Activated CD8-positive, alpha-beta T cell treated with anti-CD3 and anti-CD28 coated beads for 36 hours (primary cell): ENCODE results near the gene FAM76B. TPM values are rescaled to one million over a fixed set of nuclear protein-coding genes. Genes with fewer than 3 reads are reported as not detected.

ENCODE experiments used
- ATAC-seq: fragments of 200-7000 bp; cut with Tn5 transposase; one replicate; pipeline ENCODE4 v1.10.0; 2021; ENCODE audit warnings: mild to moderate bottlenecking, moderate library complexity
- CTCF ChIA-PET: fragments of 350-600 bp; sonication (Branson Sonifier 250); formaldehyde crosslinking; loops from one replicate; lab custom pipeline; 2021; ENCODE audit warnings: antibody characterized with exemption; lab: Charles Lee
- POLR2A ChIA-PET: fragments of 350-600 bp; sonication (Branson Sonifier 250); formaldehyde crosslinking; loops from one replicate; lab custom pipeline; 2021; ENCODE audit warnings: antibody characterized with exemption; lab: Charles Lee
- DNase-seq: peaks from one replicate; pipeline ENCODE4 v3.0.0-alpha.2; 2020
- H3K27ac Mint-ChIP-seq: one replicate; pipeline ENCODE4 v1.8.0; 2021; ENCODE audit warnings: mild to moderate bottlenecking, mixed read lengths
- H3K27me3 Mint-ChIP-seq: one replicate; pipeline ENCODE4 v1.8.0; 2021; ENCODE audit warnings: mixed read lengths
- H3K36me3 Mint-ChIP-seq: one replicate; pipeline ENCODE4 v1.8.0; 2021; ENCODE audit warnings: low read depth, mixed read lengths
- H3K4me1 Mint-ChIP-seq: one replicate; pipeline ENCODE4 v1.8.0; 2021; ENCODE audit warnings: low read depth, mixed read lengths
- H3K4me3 Mint-ChIP-seq: one replicate; pipeline ENCODE4 v1.8.0; 2021; ENCODE audit warnings: mild to moderate bottlenecking, moderate library complexity, mixed read lengths
- H3K9me3 Mint-ChIP-seq: one replicate; pipeline ENCODE4 v1.8.0; 2021; ENCODE audit warnings: mixed read lengths
- CTCF ChIP-seq: fragments of 200-600 bp; IDR thresholded peaks from one replicate; pipeline ENCODE4 v1.8.0; 2022; ENCODE audit warnings: antibody characterized with exemption, mild to moderate bottlenecking
- intact Hi-C: fragments of 100-400 bp; cut with micrococcal nuclease; formaldehyde crosslinking; loops from one replicate; pipeline ENCODE4 v1.10.0; 2022
- total RNA-seq, 2 experiments: library from RNA; stranded (reverse); gene quantifications; one replicate each; pipeline ENCODE4 v1.2.3, GENCODE V29; 2021

The FAM76B gene
- total RNA-seq, 2 experiments from 2014 or later, result 45.3 to 46.0 TPM

- intact Hi-C loops, result no loop called here
- ChIA-PET CTCF (interaction anchor here (1.4 to 1.9 kb wide), 2 partner anchors 29 to 582 kb away, joined by 3 to 7 read pairs; no protein-coding TSS in a partner anchor), POLR2A (interaction anchor here (0.9 to 1.0 kb wide), 2 partner anchors 19 to 579 kb away, joined by 3 read pairs; no protein-coding TSS in a partner anchor)
- Mint-ChIP-seq H3K4me1 (peaks cover 6% of the 10 kb centered on the region), H3K9me3 (no peaks in the 10 kb centered on the region), H3K36me3 (no peaks in the 10 kb centered on the region), H3K27me3 (peaks cover 12% of the 10 kb centered on the region), H3K4me3 (no peak overlapping the region), H3K27ac (no peak overlapping the region)
- DNase-seq (no peak), ATAC-seq (no peak)
- TF ChIP-seq CTCF, result no peak
Measured at GRCh38 chr11:95734009-95734572, 55.5 kb downstream of the FAM76B start.

DNA sequence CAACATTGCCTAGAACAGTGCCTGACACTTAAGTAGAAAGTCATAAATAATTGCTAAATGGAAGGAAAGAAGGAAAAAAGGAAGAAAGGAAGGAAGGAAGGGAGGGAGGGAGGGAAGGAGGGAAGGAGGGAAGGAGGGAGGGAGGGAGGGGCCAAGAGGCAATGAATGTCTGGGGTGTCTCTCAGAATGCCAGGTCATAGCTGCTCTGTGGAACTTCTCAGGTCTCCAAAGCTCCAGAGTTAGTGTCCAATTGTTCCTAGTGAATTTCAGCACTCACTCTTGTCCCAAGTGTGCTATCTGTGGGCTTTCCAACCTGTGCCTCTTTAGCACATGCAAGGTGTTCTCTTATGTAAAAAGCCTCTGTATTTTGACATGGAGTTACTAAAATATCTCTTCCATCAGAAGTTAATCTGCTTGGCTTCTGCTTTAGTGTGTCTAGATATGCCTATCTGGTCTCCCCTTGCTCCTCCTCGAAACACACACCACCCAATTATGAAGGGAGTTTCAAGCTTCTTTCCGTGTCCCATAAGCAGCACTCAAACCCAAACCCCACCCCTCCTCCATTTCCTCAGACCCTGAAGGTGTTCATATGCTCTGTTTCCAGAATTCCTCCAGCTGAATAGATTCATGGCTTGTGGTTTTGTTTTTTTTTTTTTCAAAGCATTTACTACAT lies 56.5 kb downstream of the FAM76B start:
- intact Hi-C loops, result no loop called here
- no peaks in the 10 kb centered on the region for H3K9me3 Mint-ChIP-seq
- H3K4me1 Mint-ChIP-seq, result peaks cover 6% of the 10 kb centered on the region
- no peak overlapping the region for H3K4me3 Mint-ChIP-seq
- H3K36me3 Mint-ChIP-seq, result no peaks in the 10 kb centered on the region
- peaks cover 12% of the 10 kb centered on the region for H3K27me3 Mint-ChIP-seq
- POLR2A ChIA-PET, result interaction anchor here (0.9 to 1.0 kb wide), 2 partner anchors 18 to 577 kb away, joined by 3 read pairs; no protein-coding TSS in a partner anchor
- CTCF ChIA-PET, result interaction anchor here (1.0 to 1.9 kb wide), 3 partner anchors 28 to 581 kb away, joined by 3 to 7 read pairs (median 3); no protein-coding TSS in a partner anchor
- no peak for ATAC-seq
- no peak for DNase-seq
- no peak for TF ChIP-seq CTCF
- no peak overlapping the region for H3K27ac Mint-ChIP-seq

DNA sequence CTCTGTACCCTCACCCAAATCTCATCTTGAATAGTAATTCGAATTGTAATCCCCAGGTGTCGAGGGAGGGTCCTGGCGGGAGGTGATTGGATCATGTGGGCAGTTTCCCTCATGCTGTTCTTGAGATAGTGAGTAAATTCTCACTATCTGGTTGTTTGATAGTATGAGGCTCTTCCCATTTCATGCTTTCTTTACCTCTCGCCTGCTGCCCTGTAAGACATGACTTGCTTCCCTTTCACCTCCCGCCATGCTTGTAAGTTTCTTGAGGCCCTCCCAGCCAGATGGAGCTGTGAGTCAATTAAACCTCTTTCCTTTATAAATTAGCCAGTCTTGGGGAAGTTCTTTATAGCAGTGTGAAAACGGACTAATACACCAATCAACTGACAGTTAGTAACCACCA lies 60.1 kb downstream of the FAM76B start:
- no peaks in the 10 kb centered on the region for H3K9me3 Mint-ChIP-seq
- ATAC-seq (no peak), DNase-seq (no peak)
- H3K36me3 Mint-ChIP-seq, result no peaks in the 10 kb centered on the region
- intact Hi-C loops, result no loop called here
- CTCF ChIA-PET, result interaction anchor here (2.4 kb wide), 1 partner anchor 24 kb away, joined by 7 read pairs; no protein-coding TSS in a partner anchor
- H3K27ac Mint-ChIP-seq, result no peak overlapping the region
- no peak overlapping the region for H3K4me3 Mint-ChIP-seq
- TF ChIP-seq CTCF, result no peak
- H3K4me1 Mint-ChIP-seq, result peaks cover 6% of the 10 kb centered on the region
- peaks cover 11% of the 10 kb centered on the region for H3K27me3 Mint-ChIP-seq
- POLR2A ChIA-PET, result no interaction called here

DNA sequence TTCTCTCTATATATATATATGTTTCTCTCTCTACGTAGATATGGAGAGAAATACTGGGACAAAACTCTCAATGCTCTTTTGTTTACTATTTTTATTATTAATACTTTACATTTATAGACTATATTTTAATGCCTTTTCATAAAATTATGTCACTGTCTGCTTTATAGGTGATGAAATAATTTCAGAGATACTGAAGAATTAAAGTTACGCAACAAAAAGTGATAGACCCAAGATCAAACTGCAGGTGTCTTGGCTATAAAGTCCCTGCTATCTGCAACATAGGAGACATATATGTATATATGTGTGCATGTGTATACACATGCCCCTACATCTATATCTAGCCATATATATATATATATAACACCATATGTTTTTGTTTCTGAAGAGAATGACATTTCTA lies 60.8 kb downstream of the FAM76B start:
- H3K36me3 Mint-ChIP-seq, result no peaks in the 10 kb centered on the region
- no peaks in the 10 kb centered on the region for H3K9me3 Mint-ChIP-seq
- ATAC-seq (no peak), DNase-seq (no peak)
- no peak overlapping the region for H3K27ac Mint-ChIP-seq
- TF ChIP-seq CTCF, result no peak
- H3K27me3 Mint-ChIP-seq, result peaks cover 8% of the 10 kb centered on the region
- CTCF ChIA-PET, result no interaction called here
- H3K4me1 Mint-ChIP-seq, result peaks cover 2% of the 10 kb centered on the region
- intact Hi-C loops, result no loop called here
- POLR2A ChIA-PET, result no interaction called here
- H3K4me3 Mint-ChIP-seq, result no peak overlapping the region

- H3K27ac Mint-ChIP-seq, result no peak overlapping the region
- no peak for ATAC-seq
- H3K4me1 Mint-ChIP-seq, result no peaks in the 10 kb centered on the region
- no peak for TF ChIP-seq CTCF
- ChIA-PET CTCF (interaction anchor here (0.6 kb wide), 1 partner anchor 573 kb away, joined by 3 read pairs; no protein-coding TSS in a partner anchor), POLR2A (no interaction called here)
- H3K9me3 Mint-ChIP-seq, result no peaks in the 10 kb centered on the region
- no peak for DNase-seq
- peaks cover 7% of the 10 kb centered on the region for H3K27me3 Mint-ChIP-seq
- H3K36me3 Mint-ChIP-seq, result no peaks in the 10 kb centered on the region
- H3K4me3 Mint-ChIP-seq, result no peak overlapping the region
- intact Hi-C loops, result no loop called here
Measured at GRCh38 chr11:95728094-95728493, 61.5 kb downstream of the FAM76B start.
